ENCODE data around the gene S100A7.
"Not testable (repeated sequence)": the region's sequence is repeated elsewhere in the genome, so short reads cannot be mapped to it uniquely, and the experiment has no call there.

- not testable (repeated sequence) for TF ChIP-seq CTCF (IDR thresholded peaks at IDR 0.05; ENCODE audit: low read depth, low read length, missing input control); JUND (IDR thresholded peaks at IDR 0.05); EGR1 (IDR thresholded peaks at IDR 0.05; ENCODE audit: low read depth in 2 of 2); ATF3 (IDR thresholded peaks at IDR 0.05); TAF1 (conservative IDR thresholded peaks at IDR 0.05); GABPA (IDR thresholded peaks at IDR 0.05 in 1 of 2, conservative IDR thresholded peaks at IDR 0.05 in 1 of 2); YY1 (IDR thresholded peaks at IDR 0.05); NR2F2 (IDR thresholded peaks at IDR 0.05); REST (IDR thresholded peaks at IDR 0.05); SP1 (IDR thresholded peaks at IDR 0.05)
Measured at GRCh38 chr1:153448851-153449250, 11.6 kb downstream of the S100A7 start.

Measured in liver (tissue), 3 donors.